Colonic mucosa (tissue), 4 donors: ENCODE measurements around the gene EFCAB14. TPM values are rescaled to one million over a fixed set of nuclear protein-coding genes. Genes with fewer than 3 reads are reported as not detected.

Source experiments
- DNase-seq: peaks from one replicate; pipeline ENCODE4 v3.0.0-alpha.2; 2020
- H3K27ac ChIP-seq: fragments of 200-600 bp; one replicate; pipeline ENCODE4 v1.8.0; 2021
- H3K27me3 ChIP-seq: fragments of 200-600 bp; one replicate; pipeline ENCODE4 v1.8.0; 2021
- H3K36me3 ChIP-seq: fragments of 200-600 bp; one replicate; pipeline ENCODE4 v1.8.0; 2021
- H3K4me1 ChIP-seq: fragments of 200-600 bp; one replicate; pipeline ENCODE4 v1.8.0; 2021; ENCODE audit warnings: mild to moderate bottlenecking
- H3K4me3 ChIP-seq: fragments of 200-600 bp; one replicate; pipeline ENCODE4 v1.8.0; 2021
- H3K9ac ChIP-seq, 2 donors: one replicate each; pipeline ENCODE4 v1.7.0; 2013; ENCODE audit warnings: control low read depth in 2 of 2, low read depth in 2 of 2, low read length in 2 of 2
- H3K9me3 ChIP-seq: fragments of 200-600 bp; one replicate; pipeline ENCODE4 v1.8.0; 2021
- intact Hi-C: fragments of 100-400 bp; cut with DNase I; formaldehyde crosslinking; loops from one replicate; pipeline ENCODE4 v1.14.1; 2022
- total RNA-seq, 2 donors: library from RNA; stranded (reverse); fragmentation: NEBNext Ultra II Directional in 1 of 2; extraction: Animal tissue kit (Norgen Biotek cat#: 25700) in 1 of 2; gene quantifications; one replicate each; pipeline ENCODE4 v1.2.1, GENCODE V29; 2021
- TF ChIP-seq, protein P1 (sequence below): fragments of 200-600 bp; IDR thresholded peaks from one replicate; pipeline ENCODE4 v1.8.0; 2022; ENCODE audit warnings: antibody characterized with exemption, mild to moderate bottlenecking
- donor health status: healthy.
- donor health status: DM: no; HTN: no; CAD: no.
- donor health status: DM: no; HTN: no; CAD: no.

EFCAB14 gene
- total RNA-seq, 2 donors from 2014 or later, result 87.4 to 114 TPM

DNA sequence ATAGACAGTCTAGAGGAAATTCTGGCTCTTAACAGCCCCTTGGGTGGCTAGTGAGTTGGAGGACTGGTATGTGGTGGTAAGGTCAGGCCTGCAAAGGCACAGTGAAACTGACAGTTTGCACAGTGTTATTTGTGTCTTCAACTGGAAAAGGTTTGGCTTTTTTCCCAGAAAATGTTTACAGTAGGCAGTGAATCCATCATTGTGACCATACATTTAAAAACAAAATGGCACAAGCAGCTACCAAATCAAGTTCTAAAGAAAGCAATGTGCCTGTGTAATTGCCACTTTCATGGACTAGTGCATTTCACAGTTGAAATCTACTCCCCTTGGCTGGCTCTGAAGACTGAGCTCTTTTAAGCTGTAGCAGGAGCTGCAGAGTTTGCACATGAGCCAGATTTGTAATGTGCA is 75.5 kb downstream of the EFCAB14 start:
- H3K36me3 ChIP-seq, result no peaks in the 10 kb centered on the region

DNA sequence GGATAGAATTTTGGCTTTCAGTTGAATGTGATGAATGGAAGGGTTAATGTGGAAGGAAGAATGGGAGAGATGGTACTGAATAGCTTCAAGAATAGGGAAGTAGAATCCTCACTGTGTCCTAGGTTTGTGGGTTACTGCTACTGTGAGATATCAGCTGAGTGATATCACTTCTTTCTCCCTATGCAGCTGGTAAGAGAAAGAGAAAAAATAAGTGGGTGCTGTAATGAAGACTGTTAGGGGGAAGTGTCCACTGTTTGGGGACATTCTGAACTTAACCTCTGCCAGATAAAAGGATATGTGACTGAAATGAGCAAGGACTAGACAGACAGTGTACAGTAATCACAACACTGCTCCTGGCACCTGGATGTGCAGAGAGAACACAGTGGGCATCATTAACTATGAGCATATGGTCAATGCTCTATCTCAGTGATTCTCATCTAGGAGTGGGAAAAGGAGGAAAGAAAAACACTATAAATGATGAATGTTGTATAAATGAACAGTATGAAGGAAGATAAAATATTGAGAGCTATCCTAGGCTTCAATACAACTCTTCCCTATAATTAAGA is 76.7 kb downstream of the EFCAB14 start:
- Histone ChIP-seq H3K27ac (no peak overlapping the region), H3K4me1 (peaks cover 10% of the 10 kb centered on the region)

More for the DNA sequence above, 75.5 kb downstream of the EFCAB14 start:
- Histone ChIP-seq H3K4me1 (peaks cover 10% of the 10 kb centered on the region), H3K9ac (no peak overlapping the region), H3K4me3 (no peak overlapping the region), H3K9me3 (no peaks in the 10 kb centered on the region), H3K27me3 (no peaks in the 10 kb centered on the region), H3K27ac (peak overlapping the region; percentile 9)
- TF ChIP-seq, protein P1, sequence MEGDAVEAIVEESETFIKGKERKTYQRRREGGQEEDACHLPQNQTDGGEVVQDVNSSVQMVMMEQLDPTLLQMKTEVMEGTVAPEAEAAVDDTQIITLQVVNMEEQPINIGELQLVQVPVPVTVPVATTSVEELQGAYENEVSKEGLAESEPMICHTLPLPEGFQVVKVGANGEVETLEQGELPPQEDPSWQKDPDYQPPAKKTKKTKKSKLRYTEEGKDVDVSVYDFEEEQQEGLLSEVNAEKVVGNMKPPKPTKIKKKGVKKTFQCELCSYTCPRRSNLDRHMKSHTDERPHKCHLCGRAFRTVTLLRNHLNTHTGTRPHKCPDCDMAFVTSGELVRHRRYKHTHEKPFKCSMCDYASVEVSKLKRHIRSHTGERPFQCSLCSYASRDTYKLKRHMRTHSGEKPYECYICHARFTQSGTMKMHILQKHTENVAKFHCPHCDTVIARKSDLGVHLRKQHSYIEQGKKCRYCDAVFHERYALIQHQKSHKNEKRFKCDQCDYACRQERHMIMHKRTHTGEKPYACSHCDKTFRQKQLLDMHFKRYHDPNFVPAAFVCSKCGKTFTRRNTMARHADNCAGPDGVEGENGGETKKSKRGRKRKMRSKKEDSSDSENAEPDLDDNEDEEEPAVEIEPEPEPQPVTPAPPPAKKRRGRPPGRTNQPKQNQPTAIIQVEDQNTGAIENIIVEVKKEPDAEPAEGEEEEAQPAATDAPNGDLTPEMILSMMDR, result no peak
- intact Hi-C loops, result no loop called here
- peak; percentile 31 for DNase-seq

DNA sequence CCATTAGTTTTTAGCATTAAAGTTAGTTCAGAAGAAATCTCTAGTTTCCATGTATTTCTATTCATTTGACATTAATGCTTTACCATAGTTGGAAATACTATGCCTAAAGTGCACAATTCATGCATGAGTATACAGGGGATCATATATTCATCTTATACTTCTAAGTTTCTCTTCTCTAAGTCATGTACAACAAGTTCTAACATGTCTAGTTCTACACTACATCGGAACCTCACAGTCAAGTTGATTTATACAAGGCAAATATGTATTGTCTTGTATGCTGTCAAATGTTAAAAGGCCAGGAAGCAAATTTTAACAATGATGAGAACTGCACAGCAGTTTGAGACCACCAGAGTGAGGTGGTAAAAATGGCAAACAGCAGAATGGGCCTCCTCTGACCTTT is 79.4 kb downstream of the EFCAB14 start:
- Histone ChIP-seq H3K36me3 (no peaks in the 10 kb centered on the region), H3K4me1 (peaks cover 10% of the 10 kb centered on the region)
- intact Hi-C loops, result no loop called here

More for the DNA sequence above, 76.7 kb downstream of the EFCAB14 start:
- intact Hi-C loops, result no loop called here
- TF ChIP-seq, protein P1, result no peak
- no peaks in the 10 kb centered on the region for H3K27me3 ChIP-seq
- DNase-seq, result no peak
- no peaks in the 10 kb centered on the region for H3K36me3 ChIP-seq
- no peak overlapping the region for H3K9ac ChIP-seq
- H3K4me3 ChIP-seq, result no peak overlapping the region
- H3K9me3 ChIP-seq, result no peaks in the 10 kb centered on the region

GRCh38 chr1:46638921-46639320 is 80.0 kb downstream of the EFCAB14 start:
- intact Hi-C loops, result no loop called here
- H3K36me3 ChIP-seq, result no peaks in the 10 kb centered on the region
- no peaks in the 10 kb centered on the region for H3K9me3 ChIP-seq
- TF ChIP-seq, protein P1, result no peak
- peaks cover 10% of the 10 kb centered on the region for H3K4me1 ChIP-seq
- H3K27ac ChIP-seq, result no peak overlapping the region
- no peak for DNase-seq
- H3K4me3 ChIP-seq, result no peak overlapping the region
- H3K9ac ChIP-seq, result no peak overlapping the region
- no peaks in the 10 kb centered on the region for H3K27me3 ChIP-seq

More for the DNA sequence above, 79.4 kb downstream of the EFCAB14 start:
- Histone ChIP-seq H3K27me3 (no peaks in the 10 kb centered on the region), H3K9ac (no peak overlapping the region), H3K9me3 (no peaks in the 10 kb centered on the region), H3K4me3 (no peak overlapping the region), H3K27ac (no peak overlapping the region)
- TF ChIP-seq, protein P1, result no peak
- no peak for DNase-seq

GRCh38 chr1:46637444-46638083 is 81.3 kb downstream of the EFCAB14 start:
- H3K9me3 ChIP-seq, result no peaks in the 10 kb centered on the region
- DNase-seq, result no peak

More at GRCh38 chr1:46637444-46638083, 81.3 kb downstream of the EFCAB14 start:
- H3K4me3 ChIP-seq, result no peak overlapping the region
- no peak overlapping the region for H3K27ac ChIP-seq
- H3K9ac ChIP-seq, result no peak overlapping the region
- H3K4me1 ChIP-seq, result peaks cover 4% of the 10 kb centered on the region
- no peaks in the 10 kb centered on the region for H3K27me3 ChIP-seq
- intact Hi-C loops, result no loop called here
- H3K36me3 ChIP-seq, result no peaks in the 10 kb centered on the region
- TF ChIP-seq, protein P1, result no peak
